IMR-90 (cell line): ENCODE data around the gene TPO. TPM values are rescaled to one million over a fixed set of nuclear protein-coding genes. Genes with fewer than 3 reads are reported as not detected.

Experiments used
- ATAC-seq: fragments of 200-7000 bp; cut with Tn5 transposase; 2 replicates; pipeline ENCODE4 v1.9.1; 2020; ENCODE audit warnings: low read depth, mild to moderate bottlenecking, moderate library complexity
- BruUV-seq: library from RNA; stranded (reverse); fragments of 400-500 nt; replicated peaks from 2 replicates; lab custom pipeline; 2021; lab: Mats Ljungman, UMichigan
- CTCF ChIA-PET: fragments of 300-600 bp; formaldehyde crosslinking; extraction: SDS; loops from one replicate; lab custom pipeline; 2021; ENCODE audit warnings: antibody characterized with exemption; lab: Yijun Ruan, JAX
- POLR2A ChIA-PET: fragments of 300-600 bp; sonication (Branson Sonifier 250); formaldehyde crosslinking; loops from one replicate; lab custom pipeline; 2022; ENCODE audit warnings: antibody characterized with exemption; ENCODE audit not compliant: unreplicated experiment; lab: Charles Lee
- DNase-seq: peaks from one replicate; pipeline ENCODE4 v3.0.0; 2013
- H2AFZ ChIP-seq: replicated peaks from 2 replicates; pipeline ENCODE3; 2013; ENCODE audit warnings: low read length, mild to moderate bottlenecking; ENCODE audit not compliant: poor library complexity
- H2AK5ac ChIP-seq: 2 replicates; pipeline ENCODE4 v1.6.1; 2013; ENCODE audit warnings: low read depth, low read length, inconsistent platforms
- H2AK9ac ChIP-seq: replicated peaks from 2 replicates; pipeline ENCODE3; 2013; ENCODE audit warnings: mild to moderate bottlenecking, low read depth, low read length, moderate library complexity; ENCODE audit not compliant: poor library complexity
- H2BK120ac ChIP-seq: 2 replicates; pipeline ENCODE4 v1.6.1; 2013; ENCODE audit warnings: low read depth, low read length, inconsistent platforms
- H2BK15ac ChIP-seq: 3 replicates; pipeline ENCODE4 v1.6.1; 2013; ENCODE audit warnings: low read depth, low read length, inconsistent platforms
- H2BK20ac ChIP-seq: 2 replicates; pipeline ENCODE4 v1.6.1; 2013; ENCODE audit warnings: low read depth, mild to moderate bottlenecking, inconsistent platforms, low read length, moderate library complexity
- H2BK5ac ChIP-seq: 2 replicates; pipeline ENCODE4 v1.6.1; 2013; ENCODE audit warnings: mild to moderate bottlenecking, low read depth, low read length, inconsistent platforms; ENCODE audit not compliant: poor library complexity, severe bottlenecking
- H3K14ac ChIP-seq: replicated peaks from 2 replicates; pipeline ENCODE4 v1.6.1; 2013; ENCODE audit warnings: low read depth, low read length, inconsistent platforms
- H3K18ac ChIP-seq: 2 replicates; pipeline ENCODE4 v1.6.1; 2013; ENCODE audit warnings: low read depth, low read length, control low read depth
- H3K23ac ChIP-seq: 2 replicates; pipeline ENCODE4 v1.6.1; 2013; ENCODE audit warnings: low read depth, low read length, inconsistent platforms
- H3K27ac ChIP-seq: 2 replicates; pipeline ENCODE4 v1.5.1; 2013; ENCODE audit warnings: mild to moderate bottlenecking, control low read depth, low read length; ENCODE audit not compliant: insufficient read depth
- H3K27me3 ChIP-seq: 2 replicates; pipeline ENCODE4 v1.6.1; 2013; ENCODE audit warnings: low read length; ENCODE audit not compliant: control insufficient read depth, insufficient read depth
- H3K36me3 ChIP-seq: 2 replicates; pipeline ENCODE4 v1.6.1; 2013; ENCODE audit warnings: low read length, mixed read lengths; ENCODE audit not compliant: control insufficient read depth, insufficient read depth
- H3K4ac ChIP-seq: 2 replicates; pipeline ENCODE4 v1.6.1; 2013; ENCODE audit warnings: low read depth, low read length, inconsistent platforms
- H3K4me1 ChIP-seq: 2 replicates; pipeline ENCODE4 v1.6.1; 2013; ENCODE audit warnings: low read length, mixed read lengths; ENCODE audit not compliant: control insufficient read depth, insufficient read depth
- H3K4me2 ChIP-seq: 2 replicates; pipeline ENCODE4 v1.6.1; 2013; ENCODE audit warnings: low read depth, mild to moderate bottlenecking, control low read depth, low read length, moderate library complexity
- H3K4me3 ChIP-seq: 2 replicates; pipeline ENCODE4 v1.5.1; 2013; ENCODE audit warnings: low read depth, mild to moderate bottlenecking, control low read depth, low read length, moderate library complexity; ENCODE audit not compliant: insufficient read depth
- H3K56ac ChIP-seq: 2 replicates; pipeline ENCODE4 v1.6.1; 2013; ENCODE audit warnings: low read length, inconsistent platforms; ENCODE audit not compliant: insufficient read depth; ENCODE audit errors: extremely low read depth
- H3K79me1 ChIP-seq, 2 experiments: 2 replicates each; pipeline ENCODE4 v1.6.1; 2013; ENCODE audit warnings: low read length in 2 of 2, inconsistent platforms in 1 of 2, low read depth in 1 of 2
- H3K9ac ChIP-seq: 2 replicates; pipeline ENCODE4 v1.6.1; 2013; ENCODE audit warnings: low read depth, low read length, control low read depth
- H3K9me1 ChIP-seq: 2 replicates; pipeline ENCODE4 v1.6.1; 2013; ENCODE audit warnings: low read length, inconsistent platforms; ENCODE audit not compliant: insufficient read depth
- H3K9me3 ChIP-seq: 2 replicates; pipeline ENCODE4 v1.6.1; 2013; ENCODE audit warnings: low read length; ENCODE audit not compliant: control insufficient read depth, insufficient read depth
- H4K20me1 ChIP-seq: 2 replicates; pipeline ENCODE4 v1.6.1; 2013; ENCODE audit warnings: low read length, inconsistent platforms; ENCODE audit not compliant: insufficient read depth
- H4K5ac ChIP-seq: 2 replicates; pipeline ENCODE4 v1.6.1; 2013; ENCODE audit warnings: mild to moderate bottlenecking, low read depth, low read length, control low read depth
- H4K8ac ChIP-seq, 2 experiments: 2 replicates each; pipeline ENCODE4 v1.6.1; 2013; ENCODE audit warnings: low read depth in 2 of 2, low read length in 2 of 2, control low read depth in 1 of 2, inconsistent platforms in 1 of 2
- H4K91ac ChIP-seq: 2 replicates; pipeline ENCODE4 v1.6.1; 2013; ENCODE audit warnings: low read depth, low read length, inconsistent platforms; ENCODE audit not compliant: insufficient read depth
- CHD1 ChIP-seq: IDR thresholded peaks from 2 replicates; pipeline ENCODE4 v1.6.1; 2012; ENCODE audit warnings: low read depth, low read length, improper control_type of control experiment
- MAFK ChIP-seq: IDR thresholded peaks from 2 replicates; pipeline ENCODE4 v1.6.1; 2012; ENCODE audit warnings: low read depth, low read length, improper control_type of control experiment
- RCOR1 ChIP-seq: IDR thresholded peaks from 2 replicates; pipeline ENCODE4 v1.6.1; 2012; ENCODE audit warnings: mild to moderate bottlenecking, low read length, improper control_type of control experiment; ENCODE audit not compliant: insufficient replicate concordance
- RFX5 ChIP-seq: IDR thresholded peaks from 2 replicates; pipeline ENCODE4 v1.8.0; 2012; ENCODE audit warnings: low read depth, mild to moderate bottlenecking, low read length, moderate library complexity
- USF2 ChIP-seq: fragments of 150-350 bp; IDR thresholded peaks from 2 replicates; pipeline ENCODE4 v1.6.1; 2017; ENCODE audit warnings: mild to moderate bottlenecking, antibody characterized with exemption, low read length, low read depth
- WGBS, 2 experiments: methylation state at CpG; one replicate each; pipeline versions ENCODE4 v1.1.5 to v1.1.7; 2013; ENCODE audit warnings: missing lambda C conversion rate in 2 of 2; ENCODE audit not compliant: insufficient read length in 1 of 2; ENCODE audit errors: extremely low coverage in 2 of 2; 5-methylcytosine and 5-hydroxymethylcytosine counted together
- dilution Hi-C: fragments of 300-500 bp; cut with HindIII; formaldehyde crosslinking; loops from one replicate; pipeline ENCODE4 v1.14.3; 2018; ENCODE audit warnings: low sequenced_read_pairs; ENCODE audit not compliant: unreplicated experiment
- in situ Hi-C: fragments of 300-500 bp; cut with MboI; formaldehyde crosslinking; loops from 3 replicates; pipeline ENCODE4 v1.14.3; 2019; ENCODE audit warnings: low sequenced_read_pairs, inconsistent platforms, mixed read lengths
- intact Hi-C: fragments of 100-400 bp; cut with micrococcal nuclease; formaldehyde crosslinking; loops from 2 replicates; pipeline ENCODE4 v1.10.0; 2022
- polyA plus RNA-seq, 3 experiments: library from polyadenylated mRNA; depleted of rRNA; stranded (reverse); fragments of >200 nt; gene quantifications; 2 replicates each; pipeline ENCODE4 v1.2.3, GENCODE V29; 2012; ENCODE audit warnings: low replicate concordance in 1 of 3
- total RNA-seq: library from RNA; depleted of rRNA; stranded (reverse); fragments of >200 nt; gene quantifications from 2 replicates; pipeline ENCODE4 v1.2.3, GENCODE V29; 2012
- TF ChIP-seq, protein P1 (sequence below): conservative IDR thresholded peaks from 2 replicates; pipeline ENCODE4 v1.5.1; 2012; ENCODE audit warnings: mild to moderate bottlenecking, low read depth, low read length, improper control_type of control experiment

The TPO gene
- total and polyA plus RNA-seq, 2 of the 4 experiments (the other 2 are of a cell fraction), result not detected

- BruUV-seq, result no TSS peak
- Histone ChIP-seq H3K27ac (no peak overlapping the region), H3K36me3 (no peaks in the 10 kb centered on the region), H4K8ac (no peak overlapping the region), H2BK120ac (no peak overlapping the region), H2BK20ac (no peak overlapping the region), H3K14ac (no peak overlapping the region), H3K4ac (no peak overlapping the region), H3K9me1 (no peaks in the 10 kb centered on the region), H4K91ac (no peak overlapping the region), H2BK15ac (no peak overlapping the region), H3K9me3 (peaks cover 24% of the 10 kb centered on the region; the same call in 1 of the 2 replicates), H3K9ac (no peak overlapping the region), H2AK5ac (no peak overlapping the region), H3K4me1 (no peaks in the 10 kb centered on the region), H3K4me3 (no peak overlapping the region), H3K23ac (no peak overlapping the region), H3K27me3 (no peaks in the 10 kb centered on the region), H2BK5ac (no peak overlapping the region), H2AFZ (peak overlapping the region; percentile 13), H4K20me1 (no peaks in the 10 kb centered on the region), H3K79me1 (no peaks in the 10 kb centered on the region), H3K18ac (no peak overlapping the region), H2AK9ac (no peak overlapping the region), H3K56ac (no peak overlapping the region), H4K5ac (no peak overlapping the region), H3K4me2 (no peak overlapping the region)
- intact Hi-C loops (no loop called here), dilution Hi-C loops (no loop called here), in situ Hi-C loops (no loop called here)
- TF ChIP-seq, protein P1, sequence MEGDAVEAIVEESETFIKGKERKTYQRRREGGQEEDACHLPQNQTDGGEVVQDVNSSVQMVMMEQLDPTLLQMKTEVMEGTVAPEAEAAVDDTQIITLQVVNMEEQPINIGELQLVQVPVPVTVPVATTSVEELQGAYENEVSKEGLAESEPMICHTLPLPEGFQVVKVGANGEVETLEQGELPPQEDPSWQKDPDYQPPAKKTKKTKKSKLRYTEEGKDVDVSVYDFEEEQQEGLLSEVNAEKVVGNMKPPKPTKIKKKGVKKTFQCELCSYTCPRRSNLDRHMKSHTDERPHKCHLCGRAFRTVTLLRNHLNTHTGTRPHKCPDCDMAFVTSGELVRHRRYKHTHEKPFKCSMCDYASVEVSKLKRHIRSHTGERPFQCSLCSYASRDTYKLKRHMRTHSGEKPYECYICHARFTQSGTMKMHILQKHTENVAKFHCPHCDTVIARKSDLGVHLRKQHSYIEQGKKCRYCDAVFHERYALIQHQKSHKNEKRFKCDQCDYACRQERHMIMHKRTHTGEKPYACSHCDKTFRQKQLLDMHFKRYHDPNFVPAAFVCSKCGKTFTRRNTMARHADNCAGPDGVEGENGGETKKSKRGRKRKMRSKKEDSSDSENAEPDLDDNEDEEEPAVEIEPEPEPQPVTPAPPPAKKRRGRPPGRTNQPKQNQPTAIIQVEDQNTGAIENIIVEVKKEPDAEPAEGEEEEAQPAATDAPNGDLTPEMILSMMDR, result no peak
- TF ChIP-seq CHD1 (no peak), RCOR1 (no peak), USF2 (no peak), RFX5 (no peak), MAFK (no peak)
- DNase-seq (no peak), ATAC-seq (no peak)
- ChIA-PET POLR2A (no interaction called here), CTCF (no interaction called here)
- 67% methylated on average over 8 of the region's 9 CpGs; no CpG with 5 or more reads in 1 of the 2 experiments for WGBS, 2 experiments
Measured at GRCh38 chr2:1436369-1436768, 23.1 kb downstream of the TPO start.
